RPMI7951 (cell line): ENCODE measurements around the gene LIN9. TPM values are rescaled to one million over a fixed set of nuclear protein-coding genes. Genes with fewer than 3 reads are reported as not detected.
"Not testable (repeated sequence)": the region's sequence is repeated elsewhere in the genome, so short reads cannot be mapped to it uniquely, and the experiment has no call there.

Experiments used
- DNase-seq: peaks from one replicate; pipeline ENCODE4 v3.0.0-alpha.2; 2012; ENCODE audit warnings: low read depth
- total RNA-seq: library from RNA; depleted of rRNA; stranded (reverse); fragments of >200 nt; shearing (Covaris generic); gene quantifications from 2 replicates; pipeline ENCODE4 v1.2.3, GENCODE V29; 2014

LIN9 gene
- total RNA-seq, 1 experiment from 2014 or later: 22.7 TPM

- DNase-seq: no peak
These were observed 96.4 kb downstream of the LIN9 start for GRCh38 chr1:226212545-226212944.

DNA sequence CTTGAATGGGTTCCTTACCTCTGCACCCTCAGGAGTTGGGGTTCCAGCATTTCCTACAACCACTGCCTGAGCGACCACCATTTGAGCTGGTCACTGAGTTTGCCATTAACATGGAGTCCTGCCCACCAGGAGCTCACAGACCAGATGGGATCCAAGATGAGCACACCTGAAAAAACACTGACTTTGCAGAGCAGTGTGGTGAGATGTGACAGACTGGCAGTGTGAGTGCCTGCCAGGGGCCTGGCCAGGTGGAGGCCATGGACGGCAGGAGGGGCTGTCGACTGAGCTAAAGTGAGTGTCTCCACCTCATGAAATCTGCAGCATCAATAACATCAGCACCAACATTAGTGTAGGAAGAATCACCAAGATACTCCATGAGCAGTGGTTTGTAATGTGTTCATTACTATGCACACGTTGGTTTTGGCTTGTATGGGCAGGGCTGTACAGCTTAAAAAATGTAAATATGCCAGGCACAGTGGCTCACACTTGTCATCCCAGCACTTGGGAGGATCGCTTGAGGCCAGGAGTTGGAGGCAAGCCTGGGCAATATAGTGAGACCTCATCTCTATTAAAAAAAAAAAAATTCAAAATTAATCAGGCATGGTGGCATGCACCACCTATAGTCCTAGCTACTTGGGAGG, 97.7 kb downstream of the LIN9 start:
- DNase-seq: no peak

DNA sequence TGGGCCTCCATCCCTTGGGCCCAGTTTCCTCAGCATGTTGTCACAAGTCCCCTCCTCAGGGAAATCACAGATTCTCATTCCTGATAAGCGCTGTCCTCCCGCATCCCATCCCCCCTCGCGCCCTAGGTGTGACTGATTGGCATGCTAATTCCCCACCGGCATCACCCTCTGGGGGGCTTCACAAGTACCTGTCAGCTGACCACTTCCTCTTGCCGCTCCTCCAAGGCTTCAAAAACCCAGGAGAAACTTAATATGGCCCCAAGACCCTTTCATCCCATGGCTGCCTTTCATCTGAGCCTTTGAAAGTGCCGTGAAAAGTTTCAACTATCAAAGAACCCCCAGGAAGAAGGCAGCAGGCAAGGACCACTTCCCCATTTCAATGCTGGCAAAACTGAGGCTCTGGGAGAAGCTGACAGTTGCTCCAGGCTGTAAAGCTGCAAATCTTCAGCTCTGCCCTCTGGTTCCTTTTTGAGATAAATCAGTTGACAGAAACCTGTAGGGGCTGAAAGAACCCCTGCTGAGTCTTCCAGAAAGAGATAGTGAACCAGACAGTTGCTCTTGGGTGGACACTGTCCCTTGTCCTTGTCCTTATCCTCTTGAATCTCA, 98.3 kb downstream of the LIN9 start:
- no peak for DNase-seq

GRCh38 chr1:226209307-226210059, 99.5 kb downstream of the LIN9 start:
- no peak for DNase-seq

- DNase-seq: no peak
These were observed 101.9 kb downstream of the LIN9 start for GRCh38 chr1:226207048-226207447.

DNA sequence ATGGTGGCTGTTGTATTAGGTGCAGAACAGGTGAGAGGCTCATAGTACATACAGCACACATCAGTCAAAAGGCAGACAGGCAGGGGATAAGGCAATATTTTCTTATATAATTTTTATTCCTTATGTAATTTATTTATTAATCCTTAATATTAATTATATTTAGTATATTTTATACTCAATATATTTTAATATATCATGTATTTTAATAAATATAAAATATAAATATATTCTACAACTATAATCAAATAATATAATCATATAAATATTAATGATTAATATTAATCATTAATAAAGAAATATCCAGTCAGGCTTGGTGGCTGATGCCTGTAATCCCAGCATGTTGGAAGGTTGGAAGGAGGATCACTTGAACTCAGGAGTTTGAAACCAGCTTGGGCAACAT, 104.8 kb downstream of the LIN9 start:
- DNase-seq: no peak

GRCh38 chr1:226203655-226204054, 105.3 kb downstream of the LIN9 start:
- DNase-seq: no peak

- DNase-seq: no peak
These were observed 105.7 kb downstream of the LIN9 start for GRCh38 chr1:226203240-226203639.

GRCh38 chr1:226202666-226203065, 106.3 kb downstream of the LIN9 start:
- DNase-seq: not testable (repeated sequence)

DNA sequence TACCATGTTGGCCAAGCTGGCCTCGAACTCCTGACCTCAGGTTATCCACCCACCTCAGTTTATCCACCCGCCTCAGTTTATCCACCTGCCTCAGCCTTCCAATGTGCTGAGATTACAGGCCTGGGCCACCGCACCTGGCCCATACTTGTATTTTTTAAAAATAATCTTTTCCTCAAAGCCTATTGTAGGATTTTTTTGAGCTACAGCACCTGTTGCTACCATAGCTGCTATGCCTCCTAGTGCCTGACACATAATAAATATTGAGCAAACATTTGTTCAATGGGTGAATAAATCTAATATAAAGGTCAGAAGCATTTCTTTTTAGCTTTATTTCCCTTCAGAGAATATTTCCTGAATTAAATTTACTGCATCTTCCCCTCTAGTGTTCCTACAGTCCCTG, 106.7 kb downstream of the LIN9 start:
- DNase-seq: no peak

DNA sequence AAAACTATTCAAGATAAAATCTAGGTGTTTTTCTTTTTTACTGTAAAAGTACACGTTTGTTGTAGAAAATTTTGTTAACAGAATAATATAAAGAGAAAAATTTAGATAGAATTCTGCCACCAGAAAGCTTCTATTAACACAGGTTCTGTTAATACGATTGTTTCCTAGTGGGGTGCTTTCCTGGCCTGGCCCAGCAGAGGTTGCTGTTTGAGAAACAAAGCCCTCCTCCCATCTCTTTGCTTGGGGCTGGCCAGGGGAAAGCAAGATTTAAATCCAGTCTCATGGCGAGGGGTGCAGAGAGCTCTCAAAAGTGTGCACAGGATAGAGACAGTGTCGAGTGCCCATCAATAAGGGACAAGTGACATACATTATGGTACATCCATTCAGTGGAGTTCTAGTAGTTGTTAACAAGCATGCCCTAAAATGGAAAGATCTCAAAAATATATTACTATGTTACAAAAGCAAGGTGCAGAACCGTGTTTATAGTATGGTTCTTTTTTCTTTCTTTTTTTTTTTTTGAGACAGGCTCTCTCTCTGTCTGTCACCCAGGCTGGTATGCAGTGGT, 107.9 kb downstream of the LIN9 start:
- peak; percentile 10 for DNase-seq

DNA sequence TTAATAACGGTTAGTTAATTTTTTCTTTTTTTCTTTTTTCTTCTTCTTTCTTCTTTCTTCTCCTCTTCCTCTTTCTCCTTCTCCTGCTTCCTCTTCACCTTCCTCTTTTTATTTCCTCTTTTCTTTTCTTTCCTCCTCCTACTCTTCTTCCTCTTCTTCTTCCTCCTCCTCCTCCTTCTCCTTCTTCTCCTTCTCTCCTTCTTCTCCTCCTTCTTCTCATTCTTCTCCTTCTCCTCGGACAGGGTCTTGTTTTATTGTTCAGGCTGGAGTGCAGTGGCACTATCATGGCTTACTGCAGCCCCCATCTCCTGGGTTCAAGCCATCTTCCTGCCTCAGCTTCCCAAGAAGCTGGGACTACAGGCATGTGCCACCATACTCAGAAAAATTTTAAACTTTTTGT, 109.0 kb downstream of the LIN9 start:
- no peak for DNase-seq

DNA sequence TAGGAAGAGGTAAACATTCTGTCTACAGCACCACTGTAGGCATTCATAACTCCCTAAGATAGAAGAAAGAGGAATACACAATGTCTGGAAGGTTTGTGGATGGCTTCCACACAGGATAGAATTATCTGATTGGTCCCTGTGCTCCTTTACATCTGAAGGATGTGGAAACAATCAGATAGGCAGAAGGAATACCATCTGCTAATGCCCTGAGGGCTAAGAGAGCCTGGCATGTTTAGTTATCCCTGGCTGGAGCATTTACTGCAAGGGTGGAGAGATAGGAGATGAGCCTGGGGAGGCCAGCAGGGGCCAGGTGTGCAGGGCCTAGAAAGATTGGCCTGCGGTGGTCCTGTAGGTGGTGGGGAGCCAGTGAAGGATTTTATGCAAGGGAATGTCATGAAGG, 113.8 kb downstream of the LIN9 start:
- peak; percentile 19 for DNase-seq

DNA sequence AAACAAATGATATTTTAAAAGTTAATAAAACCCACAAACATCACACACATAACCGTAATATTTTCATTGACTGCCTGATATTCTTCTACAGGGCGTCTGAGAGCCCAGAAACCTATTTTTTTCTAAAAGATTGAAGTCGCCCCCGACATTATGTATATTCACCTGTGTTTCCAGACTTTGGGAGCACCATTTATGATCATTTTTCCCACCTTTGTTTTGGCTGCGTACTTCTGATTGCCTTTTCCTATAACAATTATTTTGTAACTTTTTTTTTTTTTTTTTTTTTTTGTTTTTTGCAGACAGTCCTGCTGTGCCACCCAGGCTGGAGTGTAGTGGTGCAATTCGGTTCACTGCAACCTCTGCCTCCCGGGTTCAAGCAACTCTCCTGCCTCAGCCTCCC, 121.6 kb downstream of the LIN9 start:
- DNase-seq: no peak

DNA sequence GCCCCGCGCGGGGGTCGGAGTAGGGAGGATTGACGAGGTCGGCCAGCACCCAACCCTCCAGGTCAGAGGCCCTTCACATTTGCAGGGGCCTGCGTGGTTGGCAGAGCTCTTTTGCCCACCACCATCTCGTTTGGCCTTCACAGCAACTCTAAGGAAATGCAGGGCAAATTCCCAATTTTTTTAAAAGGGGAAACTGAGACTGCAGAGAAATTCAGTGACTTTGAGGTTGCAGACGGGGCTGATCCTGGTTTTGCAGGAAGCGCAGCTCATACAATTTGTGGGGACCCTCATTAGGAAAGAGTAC, 122.0 kb downstream of the LIN9 start:
- DNase-seq: no peak

DNA sequence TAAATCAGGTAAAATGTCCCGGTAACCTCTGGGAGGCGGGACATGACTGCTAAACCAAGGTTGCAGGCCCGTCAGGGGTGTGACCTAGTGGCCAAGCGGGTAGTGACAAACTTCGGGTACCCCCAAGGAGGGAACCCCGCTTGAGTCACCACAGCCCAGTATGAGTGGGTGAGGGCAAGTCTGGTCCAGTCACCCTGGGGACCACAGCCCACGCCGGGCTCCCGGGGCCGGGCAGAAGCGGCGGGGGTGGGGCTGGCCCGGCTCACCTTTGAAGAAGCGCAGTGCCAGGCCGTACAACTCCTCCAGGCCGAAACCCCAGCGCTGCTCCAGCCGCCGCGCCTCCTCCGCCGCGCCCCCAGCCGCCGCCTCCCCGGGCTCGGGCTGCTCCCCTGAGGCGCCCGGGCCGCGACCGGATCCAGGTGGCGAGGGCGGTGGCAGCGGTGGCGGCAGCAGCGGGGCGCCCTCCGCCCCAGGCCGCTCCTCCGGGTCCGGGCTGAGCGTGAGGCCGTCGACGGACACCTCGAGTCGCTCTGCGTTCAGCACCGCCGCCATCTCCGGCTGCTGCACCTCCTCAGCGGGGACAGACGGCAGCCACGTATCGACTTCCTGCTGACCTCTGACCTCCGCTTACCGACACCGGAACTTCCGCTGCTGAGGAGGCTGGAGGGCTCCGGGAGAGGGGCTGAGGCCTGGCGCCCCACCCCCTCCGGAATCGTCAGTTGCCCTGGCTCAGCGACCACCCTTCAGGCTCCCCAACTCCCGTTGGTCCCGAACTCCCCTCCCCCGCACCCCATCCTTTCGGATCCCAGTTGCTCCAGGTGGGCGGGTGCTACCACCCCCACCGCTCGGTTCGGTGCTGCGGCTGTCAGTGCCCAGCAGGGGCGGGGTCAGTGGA, 122.6 kb downstream of the LIN9 start, which contains the start of gene ACBD3:
Gene ACBD3 (minus strand): TSS at position 618 of the 895 bp plus-strand sequence. CDS start 66 bp downstream, at position 552.
- DNase-seq: peak; percentile 83

DNA sequence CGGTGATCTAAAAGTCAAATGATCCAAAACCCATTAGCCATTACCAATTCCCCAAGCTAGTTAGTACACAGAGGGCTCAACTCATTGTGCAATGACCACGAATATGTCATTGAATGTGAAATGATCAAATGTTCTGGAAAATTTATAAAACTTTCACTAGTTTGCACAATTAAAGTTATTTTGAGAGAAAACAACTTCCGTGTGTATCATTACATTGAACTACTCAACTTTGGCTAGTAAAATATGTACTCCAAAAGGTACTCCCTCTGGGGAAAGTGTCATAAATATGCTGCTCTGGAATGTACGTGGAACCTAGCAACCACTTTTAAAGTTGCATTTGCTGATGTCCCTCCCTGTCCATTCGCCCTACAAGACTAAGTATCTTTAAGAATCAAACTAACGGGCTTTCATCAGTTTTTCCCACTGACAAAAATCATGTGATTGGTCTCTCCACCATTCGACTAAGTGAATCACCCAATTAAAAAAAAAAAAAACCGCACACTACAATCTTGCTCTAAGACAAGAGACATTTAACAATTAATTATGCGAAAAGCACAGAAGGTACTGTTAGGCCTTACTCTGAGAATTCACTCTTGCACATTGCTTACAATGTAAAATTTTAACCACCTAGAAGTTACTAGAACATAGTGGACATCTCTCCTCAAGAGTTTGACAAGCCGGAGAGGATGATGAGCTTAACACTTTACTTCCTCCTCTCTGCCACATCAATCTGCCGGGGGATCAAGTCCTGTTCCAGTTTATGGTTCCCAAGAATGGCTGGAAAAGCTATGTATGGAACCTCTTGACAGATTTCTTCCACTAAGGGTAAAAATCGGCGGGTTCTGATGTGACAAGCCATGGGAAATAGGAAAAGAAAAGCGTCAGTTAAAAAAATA, 123.6 kb downstream of the LIN9 start:
- DNase-seq: peak; percentile 34

- DNase-seq: peak; percentile 84
These were observed 126.8 kb downstream of the LIN9 start for GRCh38 chr1:226181996-226182714.
